Lower leg skin (tissue), 3 donors: ENCODE data around the gene KRT81.

Experiments
- CTCF ChIP-seq, 3 donors: fragments of 450-650 bp; IDR thresholded peaks; one replicate each; pipeline ENCODE4 v1.5.1; 2016; ENCODE audit warnings: antibody characterized with exemption in 3 of 3, mild to moderate bottlenecking in 3 of 3, moderate library complexity in 2 of 3
- POLR2A ChIP-seq, 2 donors: fragments of 450-650 bp; IDR thresholded peaks; one replicate each; pipeline ENCODE4 v1.6.1; 2016 to 2017; ENCODE audit warnings: antibody characterized with exemption in 2 of 2, mild to moderate bottlenecking in 1 of 2, moderate library complexity in 1 of 2

DNA sequence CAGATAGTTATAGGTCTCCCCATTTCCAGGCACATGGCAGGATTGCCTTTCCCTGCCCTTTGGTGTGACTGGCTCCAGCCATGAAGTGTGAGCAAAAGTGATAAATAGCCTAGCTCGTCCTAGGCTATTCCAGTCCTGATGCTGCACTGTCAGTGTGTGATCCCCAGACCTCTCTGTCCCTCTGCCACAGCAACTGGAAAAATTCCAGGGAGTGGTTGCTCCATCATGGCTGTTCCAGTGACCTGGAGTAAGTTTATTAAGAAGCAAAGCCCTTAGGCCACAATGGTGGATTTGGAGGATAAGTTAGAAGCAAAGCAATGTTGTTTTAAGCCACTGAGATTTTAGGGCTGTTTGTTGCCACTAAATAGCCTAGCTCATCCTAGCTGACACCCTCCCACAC, 39.7 kb upstream of the KRT81 start:
- TF ChIP-seq CTCF (IDR thresholded peaks at IDR 0.05) (no peak), POLR2A (IDR thresholded peaks at IDR 0.05) (no peak)
